ENCODE results near the gene TNXB. TPM values are rescaled to one million over a fixed set of nuclear protein-coding genes. Genes with fewer than 3 reads are reported as not detected.

TNXB gene
- total RNA-seq, 1 donor: 11.9 TPM

DNA sequence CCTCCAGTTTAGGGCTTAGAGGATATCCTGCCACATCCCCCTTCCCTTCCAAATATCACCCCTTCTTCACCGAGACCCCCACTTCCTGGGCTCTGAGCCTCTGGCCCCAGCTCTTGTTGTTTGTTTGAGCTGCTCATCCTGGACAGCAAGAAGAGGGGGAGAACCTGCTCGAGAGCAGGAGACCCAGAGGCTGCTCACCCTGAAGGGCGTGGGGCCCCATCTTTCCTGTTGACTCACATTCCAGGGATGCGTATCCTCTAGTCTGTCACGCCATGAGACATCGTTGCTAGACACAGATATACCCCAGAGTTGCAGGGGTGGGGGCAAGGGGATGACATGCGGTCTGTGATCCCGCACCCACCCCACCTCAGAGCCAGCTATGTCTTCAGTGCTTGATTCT, 5.7 kb upstream of the TNXB start:
- Histone ChIP-seq H3K9me3 (ENCODE audit: low read depth, low read length) (no peaks in the 10 kb centered on the region), H3K4me2 (ENCODE audit: insufficient read depth, low read length) (peak overlapping the region; percentile 60), H3K27ac (ENCODE audit: low read depth, low read length) (peak overlapping the region; percentile 86), H3K36me3 (ENCODE audit: insufficient read depth, low read length) (peaks cover 24% of the 10 kb centered on the region), H4K20me1 (ENCODE audit: insufficient read depth, low read length) (no peaks in the 10 kb centered on the region), H3K4me3 (ENCODE audit: insufficient read depth, low read length) (no peak overlapping the region), H3K79me2 (ENCODE audit: insufficient read depth, low read length) (no peaks in the 10 kb centered on the region), H3K4me1 (ENCODE audit: insufficient read depth, low read length) (peaks cover 31% of the 10 kb centered on the region), H2AFZ (ENCODE audit: low read length) (no peak overlapping the region), H3K27me3 (ENCODE audit: insufficient read depth, low read length) (peaks cover 9% of the 10 kb centered on the region)
- TF ChIP-seq, protein P1, sequence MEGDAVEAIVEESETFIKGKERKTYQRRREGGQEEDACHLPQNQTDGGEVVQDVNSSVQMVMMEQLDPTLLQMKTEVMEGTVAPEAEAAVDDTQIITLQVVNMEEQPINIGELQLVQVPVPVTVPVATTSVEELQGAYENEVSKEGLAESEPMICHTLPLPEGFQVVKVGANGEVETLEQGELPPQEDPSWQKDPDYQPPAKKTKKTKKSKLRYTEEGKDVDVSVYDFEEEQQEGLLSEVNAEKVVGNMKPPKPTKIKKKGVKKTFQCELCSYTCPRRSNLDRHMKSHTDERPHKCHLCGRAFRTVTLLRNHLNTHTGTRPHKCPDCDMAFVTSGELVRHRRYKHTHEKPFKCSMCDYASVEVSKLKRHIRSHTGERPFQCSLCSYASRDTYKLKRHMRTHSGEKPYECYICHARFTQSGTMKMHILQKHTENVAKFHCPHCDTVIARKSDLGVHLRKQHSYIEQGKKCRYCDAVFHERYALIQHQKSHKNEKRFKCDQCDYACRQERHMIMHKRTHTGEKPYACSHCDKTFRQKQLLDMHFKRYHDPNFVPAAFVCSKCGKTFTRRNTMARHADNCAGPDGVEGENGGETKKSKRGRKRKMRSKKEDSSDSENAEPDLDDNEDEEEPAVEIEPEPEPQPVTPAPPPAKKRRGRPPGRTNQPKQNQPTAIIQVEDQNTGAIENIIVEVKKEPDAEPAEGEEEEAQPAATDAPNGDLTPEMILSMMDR (IDR thresholded peaks at IDR 0.05; ENCODE audit: extremely low read depth, low read depth, low read length): no peak
- peak; percentile 92 for DNase-seq (ENCODE audit: insufficient read length, low spot score, missing footprints)

- Histone ChIP-seq H3K4me2 (ENCODE audit: insufficient read depth, low read length) (peak overlapping the region; percentile 31), H3K4me1 (ENCODE audit: insufficient read depth, low read length) (peaks cover 26% of the 10 kb centered on the region), H4K20me1 (ENCODE audit: insufficient read depth, low read length) (peaks cover 5% of the 10 kb centered on the region), H3K79me2 (ENCODE audit: insufficient read depth, low read length) (no peaks in the 10 kb centered on the region), H3K36me3 (ENCODE audit: insufficient read depth, low read length) (peaks cover 22% of the 10 kb centered on the region), H3K4me3 (ENCODE audit: insufficient read depth, low read length) (no peak overlapping the region), H3K27ac (ENCODE audit: low read depth, low read length) (peak overlapping the region; percentile 86), H2AFZ (ENCODE audit: low read length) (no peak overlapping the region), H3K9me3 (ENCODE audit: low read depth, low read length) (no peaks in the 10 kb centered on the region), H3K27me3 (ENCODE audit: insufficient read depth, low read length) (peaks cover 19% of the 10 kb centered on the region)
- TF ChIP-seq, protein P1 (IDR thresholded peaks at IDR 0.05; ENCODE audit: extremely low read depth, low read depth, low read length): peak; percentile 85
- peak; percentile 98 for DNase-seq (ENCODE audit: insufficient read length, low spot score, missing footprints)
Observed at GRCh38 chr6:32113386-32114352, 4.5 kb upstream of the TNXB start.

DNA sequence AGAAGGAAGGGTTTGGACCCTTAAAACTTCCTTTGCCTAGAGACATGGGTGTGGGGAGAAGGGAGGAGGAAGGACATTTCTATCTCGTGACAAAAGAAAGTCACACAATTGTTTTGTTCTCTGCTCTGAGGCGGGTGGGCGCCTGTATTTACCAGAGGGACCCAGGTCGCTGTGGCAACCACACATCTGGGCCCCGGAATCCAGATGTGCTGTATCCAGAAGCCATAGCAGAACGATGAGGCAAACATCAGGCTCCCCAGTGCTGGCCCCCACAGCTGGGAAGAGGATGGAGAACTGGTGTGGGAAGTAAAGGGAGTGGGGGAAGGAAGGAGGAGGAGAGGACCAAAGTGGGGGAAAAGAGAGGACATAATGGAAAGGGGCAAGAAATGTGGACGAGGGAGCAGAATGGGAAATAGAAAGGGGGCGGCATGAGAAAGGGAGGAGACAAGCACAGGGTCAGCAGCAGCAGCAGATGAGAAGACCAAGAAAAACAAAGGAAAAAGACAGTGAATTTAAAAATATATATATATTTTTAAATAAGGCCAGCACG, 3.4 kb upstream of the TNXB start:
- peaks cover 36% of the 10 kb centered on the region for H3K4me1 ChIP-seq (ENCODE audit: insufficient read depth, low read length)
- no peak overlapping the region for H3K4me3 ChIP-seq (ENCODE audit: insufficient read depth, low read length)
- peaks cover 15% of the 10 kb centered on the region for H3K36me3 ChIP-seq (ENCODE audit: insufficient read depth, low read length)
- TF ChIP-seq, protein P1 (IDR thresholded peaks at IDR 0.05; ENCODE audit: extremely low read depth, low read depth, low read length): no peak
- no peak overlapping the region for H3K4me2 ChIP-seq (ENCODE audit: insufficient read depth, low read length)
- H3K27me3 ChIP-seq (ENCODE audit: insufficient read depth, low read length): peaks cover 23% of the 10 kb centered on the region
- no peak overlapping the region for H2AFZ ChIP-seq (ENCODE audit: low read length)
- no peaks in the 10 kb centered on the region for H3K9me3 ChIP-seq (ENCODE audit: low read depth, low read length)
- peaks cover 7% of the 10 kb centered on the region for H4K20me1 ChIP-seq (ENCODE audit: insufficient read depth, low read length)
- no peaks in the 10 kb centered on the region for H3K79me2 ChIP-seq (ENCODE audit: insufficient read depth, low read length)
- no peak for DNase-seq (ENCODE audit: insufficient read length, low spot score, missing footprints)
- no peak overlapping the region for H3K27ac ChIP-seq (ENCODE audit: low read depth, low read length)
